GM13977 (cell line): ENCODE results near the gene UCK2.

ENCODE experiments used
- DNase-seq: peaks from one replicate; pipeline ENCODE4 v3.0.0; 2012; ENCODE audit warnings: low spot score
- in situ Hi-C: fragments of 300-500 bp; cut with MboI; formaldehyde crosslinking; loops from one replicate; pipeline ENCODE4 v1.12.0; 2022; ENCODE audit warnings: low sequenced_read_pairs, low pct_unique_long_range_greater_than_20kb, mixed read lengths, inconsistent platforms; ENCODE audit not compliant: unreplicated experiment
- TF ChIP-seq, protein P1 (sequence below): IDR thresholded peaks from 2 replicates; pipeline ENCODE4 v1.5.1; 2012; ENCODE audit warnings: mild to moderate bottlenecking, control low read depth; ENCODE audit not compliant: insufficient read depth; ENCODE audit errors: extremely low read depth, missing control alignments

Gene UCK2

DNA sequence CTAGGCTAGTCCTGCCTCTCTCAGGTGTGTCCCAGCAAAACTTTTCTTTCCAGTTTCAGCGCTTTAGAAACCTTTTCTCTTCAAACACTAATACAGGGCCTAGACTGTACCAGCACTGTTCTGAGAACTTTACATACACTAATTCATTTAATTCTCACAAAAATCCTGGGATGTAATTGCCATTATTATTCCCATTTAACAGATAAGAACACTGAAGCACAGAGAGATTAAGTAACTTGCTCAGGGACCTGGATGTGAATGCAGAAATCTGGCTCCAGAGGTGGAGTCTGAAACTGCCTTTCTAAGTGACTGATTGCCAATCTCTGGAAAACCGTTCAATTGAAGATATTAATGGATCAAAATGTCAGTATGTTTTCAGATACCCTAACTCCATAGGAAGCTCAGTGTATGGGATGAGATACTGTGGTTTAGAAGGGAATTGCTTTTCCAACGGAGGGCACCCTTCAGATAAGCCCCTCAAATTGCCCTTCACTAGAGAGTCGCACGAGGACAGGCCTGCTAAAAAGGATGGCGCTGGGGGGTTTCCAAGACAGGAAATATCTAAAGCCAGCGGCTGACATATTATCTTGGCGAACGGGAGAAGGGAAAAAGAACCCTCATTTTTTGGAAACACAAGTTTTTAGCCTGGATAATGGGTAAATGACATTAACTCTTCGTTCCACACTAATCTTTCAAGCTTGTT lies 698 bp upstream of the UCK2 start:
- TF ChIP-seq, protein P1, sequence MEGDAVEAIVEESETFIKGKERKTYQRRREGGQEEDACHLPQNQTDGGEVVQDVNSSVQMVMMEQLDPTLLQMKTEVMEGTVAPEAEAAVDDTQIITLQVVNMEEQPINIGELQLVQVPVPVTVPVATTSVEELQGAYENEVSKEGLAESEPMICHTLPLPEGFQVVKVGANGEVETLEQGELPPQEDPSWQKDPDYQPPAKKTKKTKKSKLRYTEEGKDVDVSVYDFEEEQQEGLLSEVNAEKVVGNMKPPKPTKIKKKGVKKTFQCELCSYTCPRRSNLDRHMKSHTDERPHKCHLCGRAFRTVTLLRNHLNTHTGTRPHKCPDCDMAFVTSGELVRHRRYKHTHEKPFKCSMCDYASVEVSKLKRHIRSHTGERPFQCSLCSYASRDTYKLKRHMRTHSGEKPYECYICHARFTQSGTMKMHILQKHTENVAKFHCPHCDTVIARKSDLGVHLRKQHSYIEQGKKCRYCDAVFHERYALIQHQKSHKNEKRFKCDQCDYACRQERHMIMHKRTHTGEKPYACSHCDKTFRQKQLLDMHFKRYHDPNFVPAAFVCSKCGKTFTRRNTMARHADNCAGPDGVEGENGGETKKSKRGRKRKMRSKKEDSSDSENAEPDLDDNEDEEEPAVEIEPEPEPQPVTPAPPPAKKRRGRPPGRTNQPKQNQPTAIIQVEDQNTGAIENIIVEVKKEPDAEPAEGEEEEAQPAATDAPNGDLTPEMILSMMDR = no peak
- DNase-seq = no peak
- in situ Hi-C loops = no loop called here

DNA sequence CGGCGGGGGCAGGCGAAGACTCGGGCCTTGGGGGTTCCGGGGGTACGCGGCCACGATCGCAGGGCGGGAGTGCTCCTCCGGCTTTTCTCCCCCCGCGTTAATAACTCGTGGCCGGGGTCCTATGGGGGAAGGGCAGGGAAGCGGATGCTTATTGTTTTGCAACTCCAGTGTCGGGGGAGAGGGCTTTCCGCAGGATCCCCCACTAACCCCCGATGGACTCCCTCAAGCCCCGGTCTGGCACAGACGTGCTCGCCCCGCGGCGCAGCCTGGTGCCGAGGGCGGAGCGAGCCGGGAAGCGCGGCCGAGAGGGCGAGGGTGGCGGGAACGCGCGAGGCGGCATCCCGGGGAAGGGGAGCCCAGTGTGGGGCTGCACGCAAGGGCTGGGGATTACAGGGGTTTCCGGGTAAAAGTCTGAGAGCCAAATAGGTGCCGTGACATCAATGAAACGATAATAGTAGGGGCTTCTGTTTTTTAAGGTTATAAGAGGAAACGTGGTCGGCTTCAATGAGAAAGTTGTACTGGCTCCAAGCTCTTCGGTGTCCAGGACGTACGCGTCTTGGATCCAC lies 772 bp downstream of the UCK2 start:
- peak; percentile 75 for DNase-seq
- in situ Hi-C loops = no loop called here
- TF ChIP-seq, protein P1 = no peak

DNA sequence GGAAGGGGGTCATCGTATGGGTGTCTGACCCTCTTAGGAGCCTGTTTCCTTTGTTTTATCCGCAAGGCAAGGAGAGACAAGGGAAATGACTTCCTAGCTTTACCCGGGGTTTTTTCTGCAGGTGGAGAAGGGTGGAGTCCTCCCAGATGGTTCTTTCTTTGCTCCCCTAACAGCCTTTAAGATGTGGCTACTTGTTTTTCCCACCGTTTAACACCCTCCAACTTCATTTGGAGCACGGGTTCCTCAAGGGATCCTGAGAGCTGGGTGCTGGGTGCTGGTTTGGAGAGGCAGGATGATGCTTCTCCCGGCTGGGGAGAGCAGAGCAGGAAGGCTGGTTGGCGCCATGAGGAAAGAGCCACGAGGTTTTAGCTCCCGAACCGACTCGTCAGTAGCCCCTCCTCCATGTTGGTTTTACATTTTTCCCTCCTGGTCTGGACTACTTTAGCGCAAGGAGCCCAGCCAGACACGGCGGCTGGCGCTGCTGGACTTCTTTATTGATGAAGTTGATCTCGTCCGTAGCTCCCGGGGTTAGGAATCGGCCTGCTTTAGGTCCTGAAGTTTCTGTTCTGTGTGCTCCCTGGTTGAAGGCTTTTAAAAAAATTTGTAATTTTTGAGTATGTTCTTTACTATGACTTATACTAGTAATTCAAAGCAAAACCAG lies 1.4 kb downstream of the UCK2 start:
- TF ChIP-seq, protein P1 = no peak
- in situ Hi-C loops = no loop called here
- DNase-seq = peak; percentile 55

DNA sequence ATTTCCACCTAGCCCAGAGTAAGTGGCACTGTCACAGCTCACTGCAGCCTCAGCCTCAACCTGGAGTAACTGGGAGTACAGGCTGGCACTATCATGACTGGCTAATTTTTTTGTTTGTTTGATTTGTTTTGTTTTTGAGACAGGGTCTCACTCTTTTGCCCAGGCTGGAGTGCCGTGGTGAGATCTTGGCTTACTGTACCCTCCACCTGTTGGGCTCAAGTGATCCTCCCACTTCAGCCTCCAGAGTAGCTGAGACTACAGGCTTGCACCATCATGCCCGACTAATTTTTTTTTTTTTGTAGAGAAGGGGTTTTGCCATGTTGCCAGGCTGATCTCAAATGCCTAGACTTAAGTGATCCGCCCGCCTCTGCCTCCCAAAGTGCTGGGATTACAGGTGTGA lies 2.5 kb downstream of the UCK2 start:
- DNase-seq = no peak
- in situ Hi-C loops = no loop called here
- TF ChIP-seq, protein P1 = no peak

DNA sequence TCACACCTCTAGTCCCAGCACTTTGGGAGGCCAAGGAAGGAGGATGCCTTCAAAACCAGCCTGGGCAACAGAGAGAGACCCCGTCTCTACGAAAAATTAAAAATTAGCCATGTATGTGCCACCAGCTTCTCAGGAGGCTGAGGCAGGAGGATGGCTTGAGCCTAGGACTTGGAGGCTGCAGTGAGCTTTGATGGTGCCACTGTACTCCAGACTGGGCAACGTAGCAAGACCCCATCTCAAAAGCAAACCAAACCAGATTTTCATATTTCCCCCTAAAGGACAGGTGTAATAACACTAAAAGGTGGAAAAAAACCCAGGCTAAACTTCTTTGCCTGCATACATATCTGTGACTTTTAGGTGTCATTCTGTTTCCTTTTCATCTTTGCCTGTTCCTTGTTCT lies 3.7 kb downstream of the UCK2 start:
- in situ Hi-C loops = no loop called here

DNA sequence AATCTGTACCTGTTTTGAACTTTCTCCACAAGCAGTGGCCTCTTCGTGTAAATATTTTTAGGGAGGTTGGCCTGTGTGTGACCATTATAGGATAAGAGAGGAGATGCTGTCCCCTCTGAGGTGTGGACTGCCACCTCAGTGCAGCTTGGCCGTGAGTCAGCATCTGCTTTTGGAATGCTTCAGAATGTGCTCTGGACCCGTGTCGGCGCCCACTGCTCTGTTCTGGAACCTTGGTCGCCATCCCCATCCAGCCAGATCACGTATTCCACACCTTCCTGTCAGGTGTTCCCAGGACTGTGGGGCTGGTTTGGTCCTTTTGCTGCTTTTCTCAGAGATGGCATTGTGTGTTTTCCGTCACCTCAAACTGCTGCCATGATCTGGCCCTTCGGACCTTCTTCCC lies 5.5 kb downstream of the UCK2 start:
- TF ChIP-seq, protein P1 = no peak

More for the DNA sequence above, 3.7 kb downstream of the UCK2 start:
- TF ChIP-seq, protein P1 = no peak
- DNase-seq = no peak

More for the DNA sequence above, 5.5 kb downstream of the UCK2 start:
- no peak for DNase-seq
- in situ Hi-C loops = no loop called here
